ENCODE data around the gene ATXN2.

The ATXN2 gene

DNA sequence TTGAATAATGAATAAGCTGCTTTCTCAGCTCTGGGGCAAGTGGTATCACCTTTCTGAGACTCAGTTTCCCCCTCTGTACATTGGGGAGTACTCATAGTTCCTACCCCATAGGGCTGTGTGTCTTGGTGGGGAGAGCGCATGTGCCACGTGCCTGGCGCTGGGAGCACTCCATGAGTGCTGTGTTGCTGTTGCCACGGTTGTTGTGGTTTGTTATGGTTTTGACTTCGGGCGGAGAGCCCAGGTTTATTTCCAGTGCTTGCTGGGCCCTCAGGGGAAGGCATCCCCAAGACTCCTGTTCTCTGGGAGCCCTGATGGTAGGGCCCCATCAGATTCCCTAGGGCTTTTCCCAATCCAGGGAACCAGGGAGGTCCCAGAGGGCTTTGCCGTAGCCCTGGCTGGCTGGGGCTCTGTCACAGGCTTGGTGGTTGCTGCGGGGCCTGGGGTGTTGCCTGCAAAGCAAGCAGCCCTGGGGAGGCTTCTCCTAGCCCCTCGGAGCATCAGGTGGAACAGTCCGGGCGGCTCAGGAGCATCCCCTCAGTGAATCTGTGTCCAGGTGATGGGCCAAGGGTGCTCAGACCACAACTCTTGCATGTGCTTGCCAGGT is 174.8 kb downstream of the ATXN2 start:
- ATAC-seq, result no peak
- TF ChIP-seq, protein P1, sequence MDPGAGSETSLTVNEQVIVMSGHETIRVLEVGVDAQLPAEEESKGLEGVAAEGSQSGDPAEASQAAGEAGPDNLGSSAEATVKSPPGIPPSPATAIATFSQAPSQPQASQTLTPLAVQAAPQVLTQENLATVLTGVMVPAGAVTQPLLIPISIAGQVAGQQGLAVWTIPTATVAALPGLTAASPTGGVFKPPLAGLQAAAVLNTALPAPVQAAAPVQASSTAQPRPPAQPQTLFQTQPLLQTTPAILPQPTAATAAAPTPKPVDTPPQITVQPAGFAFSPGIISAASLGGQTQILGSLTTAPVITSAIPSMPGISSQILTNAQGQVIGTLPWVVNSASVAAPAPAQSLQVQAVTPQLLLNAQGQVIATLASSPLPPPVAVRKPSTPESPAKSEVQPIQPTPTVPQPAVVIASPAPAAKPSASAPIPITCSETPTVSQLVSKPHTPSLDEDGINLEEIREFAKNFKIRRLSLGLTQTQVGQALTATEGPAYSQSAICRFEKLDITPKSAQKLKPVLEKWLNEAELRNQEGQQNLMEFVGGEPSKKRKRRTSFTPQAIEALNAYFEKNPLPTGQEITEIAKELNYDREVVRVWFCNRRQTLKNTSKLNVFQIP (CRISPR knock-in tag; IDR thresholded peaks at IDR 0.05; ENCODE audit: borderline replicate concordance, low read depth), result no peak
- TF ChIP-seq RARB (CRISPR knock-in tag; IDR thresholded peaks at IDR 0.05), result no peak
- no peak for TF ChIP-seq ESRRG (CRISPR knock-in tag; IDR thresholded peaks at IDR 0.05)
- TF ChIP-seq PATZ1 (CRISPR knock-in tag; IDR thresholded peaks at IDR 0.05; ENCODE audit: borderline replicate concordance), result no peak
- TF ChIP-seq ZC3H10 (CRISPR knock-in tag; IDR thresholded peaks at IDR 0.05), result no peak

- no peak for ATAC-seq
- TF ChIP-seq ARNTL (CRISPR knock-in tag; IDR thresholded peaks at IDR 0.05; ENCODE audit: borderline replicate concordance, low read depth) (no peak), ZFP30 (CRISPR knock-in tag; IDR thresholded peaks at IDR 0.05) (no peak), TSHZ2 (CRISPR knock-in tag; IDR thresholded peaks at IDR 0.05) (no peak), ZNF70 (CRISPR knock-in tag; IDR thresholded peaks at IDR 0.05) (no peak), PPARA (CRISPR knock-in tag; IDR thresholded peaks at IDR 0.05; ENCODE audit: borderline replicate concordance) (no peak), ESRRG (CRISPR knock-in tag; IDR thresholded peaks at IDR 0.05) (no peak), TCF4 (CRISPR knock-in tag; IDR thresholded peaks at IDR 0.05; ENCODE audit: borderline replicate concordance) (no peak), SNAI2 (CRISPR knock-in tag; IDR thresholded peaks at IDR 0.05) (no peak), TOX (CRISPR knock-in tag; IDR thresholded peaks at IDR 0.05; ENCODE audit: borderline replicate concordance) (no peak), PATZ1 (CRISPR knock-in tag; IDR thresholded peaks at IDR 0.05; ENCODE audit: borderline replicate concordance) (no peak), BACH2 (CRISPR knock-in tag; IDR thresholded peaks at IDR 0.05; ENCODE audit: borderline replicate concordance) (no peak), RARB (CRISPR knock-in tag; IDR thresholded peaks at IDR 0.05) (no peak)
- TF ChIP-seq, protein P2, sequence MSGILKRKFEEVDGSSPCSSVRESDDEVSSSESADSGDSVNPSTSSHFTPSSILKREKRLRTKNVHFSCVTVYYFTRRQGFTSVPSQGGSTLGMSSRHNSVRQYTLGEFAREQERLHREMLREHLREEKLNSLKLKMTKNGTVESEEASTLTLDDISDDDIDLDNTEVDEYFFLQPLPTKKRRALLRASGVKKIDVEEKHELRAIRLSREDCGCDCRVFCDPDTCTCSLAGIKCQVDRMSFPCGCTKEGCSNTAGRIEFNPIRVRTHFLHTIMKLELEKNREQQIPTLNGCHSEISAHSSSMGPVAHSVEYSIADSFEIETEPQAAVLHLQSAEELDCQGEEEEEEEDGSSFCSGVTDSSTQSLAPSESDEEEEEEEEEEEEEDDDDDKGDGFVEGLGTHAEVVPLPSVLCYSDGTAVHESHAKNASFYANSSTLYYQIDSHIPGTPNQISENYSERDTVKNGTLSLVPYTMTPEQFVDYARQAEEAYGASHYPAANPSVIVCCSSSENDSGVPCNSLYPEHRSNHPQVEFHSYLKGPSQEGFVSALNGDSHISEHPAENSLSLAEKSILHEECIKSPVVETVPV (CRISPR knock-in tag; IDR thresholded peaks at IDR 0.05), result no peak
Measured at GRCh38 chr12:111420494-111420893, 178.6 kb downstream of the ATXN2 start.

- ATAC-seq, result no peak
- TF ChIP-seq ZFP30 (CRISPR knock-in tag; IDR thresholded peaks at IDR 0.05), result no peak
- TF ChIP-seq ZNF565 (CRISPR knock-in tag; conservative IDR thresholded peaks at IDR 0.05; ENCODE audit: low read depth), result no peak
- no peak for TF ChIP-seq ISL1 (CRISPR knock-in tag; IDR thresholded peaks at IDR 0.05)
- no peak for TF ChIP-seq TCF4 (CRISPR knock-in tag; IDR thresholded peaks at IDR 0.05; ENCODE audit: borderline replicate concordance)
- TF ChIP-seq OSR1 (CRISPR knock-in tag; IDR thresholded peaks at IDR 0.05), result no peak
- TF ChIP-seq, protein P1 (CRISPR knock-in tag; IDR thresholded peaks at IDR 0.05; ENCODE audit: borderline replicate concordance, low read depth), result no peak
- no peak for TF ChIP-seq PPARA (CRISPR knock-in tag; IDR thresholded peaks at IDR 0.05; ENCODE audit: borderline replicate concordance)
- TF ChIP-seq ZC3H10 (CRISPR knock-in tag; IDR thresholded peaks at IDR 0.05), result no peak
- TF ChIP-seq BACH2 (CRISPR knock-in tag; IDR thresholded peaks at IDR 0.05; ENCODE audit: borderline replicate concordance), result no peak
- TF ChIP-seq CSDC2 (CRISPR knock-in tag; IDR thresholded peaks at IDR 0.05), result no peak
- TF ChIP-seq CREB5 (CRISPR knock-in tag; IDR thresholded peaks at IDR 0.05; ENCODE audit: low read depth), result no peak
- TF ChIP-seq PATZ1 (CRISPR knock-in tag; IDR thresholded peaks at IDR 0.05; ENCODE audit: borderline replicate concordance), result no peak
Measured at GRCh38 chr12:111419784-111420183, 179.3 kb downstream of the ATXN2 start.
